ENCODE data around the gene CLCA2. TPM values are rescaled to one million over a fixed set of nuclear protein-coding genes. Genes with fewer than 3 reads are reported as not detected.

Gene CLCA2
- polyA plus RNA-seq, 1 donor from 2014 or later: not detected

DNA sequence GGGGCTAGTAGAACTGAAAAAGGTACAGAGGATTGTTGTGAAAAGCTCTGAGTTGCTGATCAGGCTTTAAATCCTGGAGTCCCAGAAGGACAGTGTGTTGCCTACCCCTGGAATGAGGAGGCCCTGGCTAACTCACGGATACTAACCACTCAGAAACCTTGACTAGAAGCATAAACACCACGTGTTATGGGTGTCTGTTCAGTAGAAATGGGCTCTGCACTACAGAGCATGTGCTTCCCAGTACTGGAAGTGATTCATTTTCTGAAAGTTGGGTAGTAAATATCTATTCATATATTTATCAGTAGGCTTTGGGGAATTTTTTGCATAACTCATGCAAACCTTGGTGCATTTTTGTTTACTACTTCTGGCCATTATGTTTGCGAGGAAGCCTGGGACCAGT lies 29.7 kb downstream of the CLCA2 start:
- H3K36me3 ChIP-seq (ENCODE audit: insufficient read depth, low read length): no peaks in the 10 kb centered on the region
- H3K4me2 ChIP-seq (ENCODE audit: low read length): no peak overlapping the region
- no peak overlapping the region for H3K9ac ChIP-seq (ENCODE audit: low read length)
- no peaks in the 10 kb centered on the region for H3F3A ChIP-seq (ENCODE audit: insufficient read depth, low read length, poor library complexity, severe bottlenecking)
- no peaks in the 10 kb centered on the region for H3K9me3 ChIP-seq (ENCODE audit: low read length)
- no peak overlapping the region for H2AFZ ChIP-seq (ENCODE audit: low read depth, low read length)
- H4K20me1 ChIP-seq (ENCODE audit: insufficient read depth): no peaks in the 10 kb centered on the region
- TF ChIP-seq, protein P1, sequence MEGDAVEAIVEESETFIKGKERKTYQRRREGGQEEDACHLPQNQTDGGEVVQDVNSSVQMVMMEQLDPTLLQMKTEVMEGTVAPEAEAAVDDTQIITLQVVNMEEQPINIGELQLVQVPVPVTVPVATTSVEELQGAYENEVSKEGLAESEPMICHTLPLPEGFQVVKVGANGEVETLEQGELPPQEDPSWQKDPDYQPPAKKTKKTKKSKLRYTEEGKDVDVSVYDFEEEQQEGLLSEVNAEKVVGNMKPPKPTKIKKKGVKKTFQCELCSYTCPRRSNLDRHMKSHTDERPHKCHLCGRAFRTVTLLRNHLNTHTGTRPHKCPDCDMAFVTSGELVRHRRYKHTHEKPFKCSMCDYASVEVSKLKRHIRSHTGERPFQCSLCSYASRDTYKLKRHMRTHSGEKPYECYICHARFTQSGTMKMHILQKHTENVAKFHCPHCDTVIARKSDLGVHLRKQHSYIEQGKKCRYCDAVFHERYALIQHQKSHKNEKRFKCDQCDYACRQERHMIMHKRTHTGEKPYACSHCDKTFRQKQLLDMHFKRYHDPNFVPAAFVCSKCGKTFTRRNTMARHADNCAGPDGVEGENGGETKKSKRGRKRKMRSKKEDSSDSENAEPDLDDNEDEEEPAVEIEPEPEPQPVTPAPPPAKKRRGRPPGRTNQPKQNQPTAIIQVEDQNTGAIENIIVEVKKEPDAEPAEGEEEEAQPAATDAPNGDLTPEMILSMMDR (IDR thresholded peaks at IDR 0.05; ENCODE audit: poor library complexity, severe bottlenecking): no peak
- TF ChIP-seq EZH2 (IDR thresholded peaks at IDR 0.05; ENCODE audit: borderline replicate concordance, insufficient read depth, low read length, poor library complexity, severe bottlenecking) (no peak), EP300 (conservative IDR thresholded peaks at IDR 0.05; ENCODE audit: poor library complexity, severe bottlenecking) (no peak), MXI1 (conservative IDR thresholded peaks at IDR 0.05; ENCODE audit: poor library complexity, severe bottlenecking) (no peak), RAD21 (conservative IDR thresholded peaks at IDR 0.05) (no peak), POLR2AphosphoS5 (IDR thresholded peaks at IDR 0.05) (no peak), SMC3 (conservative IDR thresholded peaks at IDR 0.05; ENCODE audit: poor library complexity) (no peak), TAF1 (IDR thresholded peaks at IDR 0.05; ENCODE audit: low read depth) (no peak)
- TF ChIP-seq, protein P2, sequence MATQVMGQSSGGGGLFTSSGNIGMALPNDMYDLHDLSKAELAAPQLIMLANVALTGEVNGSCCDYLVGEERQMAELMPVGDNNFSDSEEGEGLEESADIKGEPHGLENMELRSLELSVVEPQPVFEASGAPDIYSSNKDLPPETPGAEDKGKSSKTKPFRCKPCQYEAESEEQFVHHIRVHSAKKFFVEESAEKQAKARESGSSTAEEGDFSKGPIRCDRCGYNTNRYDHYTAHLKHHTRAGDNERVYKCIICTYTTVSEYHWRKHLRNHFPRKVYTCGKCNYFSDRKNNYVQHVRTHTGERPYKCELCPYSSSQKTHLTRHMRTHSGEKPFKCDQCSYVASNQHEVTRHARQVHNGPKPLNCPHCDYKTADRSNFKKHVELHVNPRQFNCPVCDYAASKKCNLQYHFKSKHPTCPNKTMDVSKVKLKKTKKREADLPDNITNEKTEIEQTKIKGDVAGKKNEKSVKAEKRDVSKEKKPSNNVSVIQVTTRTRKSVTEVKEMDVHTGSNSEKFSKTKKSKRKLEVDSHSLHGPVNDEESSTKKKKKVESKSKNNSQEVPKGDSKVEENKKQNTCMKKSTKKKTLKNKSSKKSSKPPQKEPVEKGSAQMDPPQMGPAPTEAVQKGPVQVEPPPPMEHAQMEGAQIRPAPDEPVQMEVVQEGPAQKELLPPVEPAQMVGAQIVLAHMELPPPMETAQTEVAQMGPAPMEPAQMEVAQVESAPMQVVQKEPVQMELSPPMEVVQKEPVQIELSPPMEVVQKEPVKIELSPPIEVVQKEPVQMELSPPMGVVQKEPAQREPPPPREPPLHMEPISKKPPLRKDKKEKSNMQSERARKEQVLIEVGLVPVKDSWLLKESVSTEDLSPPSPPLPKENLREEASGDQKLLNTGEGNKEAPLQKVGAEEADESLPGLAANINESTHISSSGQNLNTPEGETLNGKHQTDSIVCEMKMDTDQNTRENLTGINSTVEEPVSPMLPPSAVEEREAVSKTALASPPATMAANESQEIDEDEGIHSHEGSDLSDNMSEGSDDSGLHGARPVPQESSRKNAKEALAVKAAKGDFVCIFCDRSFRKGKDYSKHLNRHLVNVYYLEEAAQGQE (IDR thresholded peaks at IDR 0.05; ENCODE audit: borderline replicate concordance): no peak
- H3K27ac ChIP-seq (ENCODE audit: low read length): no peak overlapping the region
- H3K9me2 ChIP-seq (ENCODE audit: insufficient read depth, low read length): no peaks in the 10 kb centered on the region
- H3K79me2 ChIP-seq (replicated peaks; ENCODE audit: insufficient read depth, low read length): no peaks in the 10 kb centered on the region
- no peaks in the 10 kb centered on the region for H3K27me3 ChIP-seq (ENCODE audit: insufficient read depth, low read depth, low read length)
- H3K4me3 ChIP-seq (ENCODE audit: low read length): no peak overlapping the region

DNA sequence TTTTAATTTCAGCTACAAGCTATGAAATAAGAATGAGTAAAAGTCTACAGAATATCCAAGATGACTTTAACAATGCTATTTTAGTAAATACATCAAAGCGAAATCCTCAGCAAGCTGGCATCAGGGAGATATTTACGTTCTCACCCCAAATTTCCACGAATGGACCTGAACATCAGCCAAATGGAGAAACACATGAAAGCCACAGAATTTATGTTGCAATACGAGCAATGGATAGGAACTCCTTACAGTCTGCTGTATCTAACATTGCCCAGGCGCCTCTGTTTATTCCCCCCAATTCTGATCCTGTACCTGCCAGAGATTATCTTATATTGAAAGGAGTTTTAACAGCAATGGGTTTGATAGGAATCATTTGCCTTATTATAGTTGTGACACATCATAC lies 31.1 kb downstream of the CLCA2 start:
- H4K20me1 ChIP-seq (ENCODE audit: insufficient read depth): no peaks in the 10 kb centered on the region
- no peak for TF ChIP-seq EP300 (conservative IDR thresholded peaks at IDR 0.05; ENCODE audit: poor library complexity, severe bottlenecking)
- no peak for TF ChIP-seq RAD21 (conservative IDR thresholded peaks at IDR 0.05)
- TF ChIP-seq, protein P1 (IDR thresholded peaks at IDR 0.05; ENCODE audit: poor library complexity, severe bottlenecking): no peak
- no peak for TF ChIP-seq TAF1 (IDR thresholded peaks at IDR 0.05; ENCODE audit: low read depth)
- TF ChIP-seq EZH2 (IDR thresholded peaks at IDR 0.05; ENCODE audit: borderline replicate concordance, insufficient read depth, low read length, poor library complexity, severe bottlenecking): no peak
- no peak for TF ChIP-seq POLR2AphosphoS5 (IDR thresholded peaks at IDR 0.05)
- TF ChIP-seq, protein P2 (IDR thresholded peaks at IDR 0.05; ENCODE audit: borderline replicate concordance): no peak
- no peak for TF ChIP-seq SMC3 (conservative IDR thresholded peaks at IDR 0.05; ENCODE audit: poor library complexity)
- no peak for TF ChIP-seq MXI1 (conservative IDR thresholded peaks at IDR 0.05; ENCODE audit: poor library complexity, severe bottlenecking)
- no peak overlapping the region for H3K4me2 ChIP-seq (ENCODE audit: low read length)
- no peaks in the 10 kb centered on the region for H3K27me3 ChIP-seq (ENCODE audit: insufficient read depth, low read depth, low read length)
- H3F3A ChIP-seq (ENCODE audit: insufficient read depth, low read length, poor library complexity, severe bottlenecking): no peaks in the 10 kb centered on the region
- no peak overlapping the region for H3K27ac ChIP-seq (ENCODE audit: low read length)
- no peak overlapping the region for H2AFZ ChIP-seq (ENCODE audit: low read depth, low read length)
- H3K36me3 ChIP-seq (ENCODE audit: insufficient read depth, low read length): no peaks in the 10 kb centered on the region
- H3K79me2 ChIP-seq (replicated peaks; ENCODE audit: insufficient read depth, low read length): no peaks in the 10 kb centered on the region
- H3K9ac ChIP-seq (ENCODE audit: low read length): no peak overlapping the region
- no peaks in the 10 kb centered on the region for H3K9me2 ChIP-seq (ENCODE audit: insufficient read depth, low read length)
- no peaks in the 10 kb centered on the region for H3K9me3 ChIP-seq (ENCODE audit: low read length)
- no peak overlapping the region for H3K4me3 ChIP-seq (ENCODE audit: low read length)

Measured in neural cell (in vitro differentiated cells).